NCI-H1694 treated with DMSO at 0.1 percent for 48 hours (cell line): ENCODE results near the gene OBSCN.

Experiments used
- DNase-seq: peaks from one replicate; lab custom pipeline; 2025; lab: John Stamatoyannopoulos, UW

The OBSCN gene

GRCh38 chr1:228308628-228309325, 100.9 kb downstream of the OBSCN start:
- no peak for DNase-seq

GRCh38 chr1:228309326-228310067, 101.7 kb downstream of the OBSCN start:
- DNase-seq = no peak

GRCh38 chr1:228310162-228310792, 102.4 kb downstream of the OBSCN start:
- DNase-seq = no peak

- DNase-seq = no peak
These were observed 103.2 kb downstream of the OBSCN start for GRCh38 chr1:228311091-228311490.

GRCh38 chr1:228312136-228312764, 104.4 kb downstream of the OBSCN start:
- no peak for DNase-seq

GRCh38 chr1:228313536-228314277, 105.9 kb downstream of the OBSCN start:
- DNase-seq = no peak

- no peak for DNase-seq
These were observed 106.4 kb downstream of the OBSCN start for GRCh38 chr1:228314315-228314657.

- DNase-seq = no peak
These were observed 107.0 kb downstream of the OBSCN start for GRCh38 chr1:228314658-228315483.

GRCh38 chr1:228315484-228315944, 107.7 kb downstream of the OBSCN start:
- no peak for DNase-seq

- no peak for DNase-seq
These were observed 108.2 kb downstream of the OBSCN start for GRCh38 chr1:228315945-228316588.

GRCh38 chr1:228316589-228317387, 108.9 kb downstream of the OBSCN start:
- no peak for DNase-seq

- DNase-seq = no peak
These were observed 109.6 kb downstream of the OBSCN start for GRCh38 chr1:228317411-228317828.

GRCh38 chr1:228317891-228318810, 110.3 kb downstream of the OBSCN start:
- DNase-seq = no peak

GRCh38 chr1:228318823-228319241, 111.0 kb downstream of the OBSCN start:
- DNase-seq = no peak

GRCh38 chr1:228319352-228320088, 111.7 kb downstream of the OBSCN start:
- DNase-seq = no peak

GRCh38 chr1:228320394-228320793, 112.5 kb downstream of the OBSCN start:
- no peak for DNase-seq

GRCh38 chr1:228321435-228321834, 113.6 kb downstream of the OBSCN start:
- DNase-seq = no peak

- no peak for DNase-seq
These were observed 114.1 kb downstream of the OBSCN start for GRCh38 chr1:228321895-228322294.
